Stimulated activated CD4-positive, alpha-beta T cell treated with anti-CD3 and anti-CD28 coated beads, Interleukin-1b, Interleukin-23, amount 100 ng/mL, for 24 hours (primary cell): ENCODE results near the gene ZFP36.
"Not testable (repeated sequence)": the region's sequence is repeated elsewhere in the genome, so short reads cannot be mapped to it uniquely, and the experiment has no call there.

ENCODE experiments used
- DNase-seq, 4 experiments: peaks; one replicate each; pipeline ENCODE4 v3.0.0-alpha.2; 2020; ENCODE audit warnings: low read depth in 4 of 4, low spot score in 1 of 4

ZFP36 gene

GRCh38 chr19:39406656-39407409, at the start of gene ZFP36:
TSS of gene ZFP36 (plus strand) at chr19:39406847. CDS start at chr19:39406905, 58 bp downstream.
- peak in 3 of 4 experiments; percentile 79 to 84 (median 82) for DNase-seq

GRCh38 chr19:39359026-39359425, 47.6 kb upstream of the ZFP36 start:
- no peak for DNase-seq

DNA sequence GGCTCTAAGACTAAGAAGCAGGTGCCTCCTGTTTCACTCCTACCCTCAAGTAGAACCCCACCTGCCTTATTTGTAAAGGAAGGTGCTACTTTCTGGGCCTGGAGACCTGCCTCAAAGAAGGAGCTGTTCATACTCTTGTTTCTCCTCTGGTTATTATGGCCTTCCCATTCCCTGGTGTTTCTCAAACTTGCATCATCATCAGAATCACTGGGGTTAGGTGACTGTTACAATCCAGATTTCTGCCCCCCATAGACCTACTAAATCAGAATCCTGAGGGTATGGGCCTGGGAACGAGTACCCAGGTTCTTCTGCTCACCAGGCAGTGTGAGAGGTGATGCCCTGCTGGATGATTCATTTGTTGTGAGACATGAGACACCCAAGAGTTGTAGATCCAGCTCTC, 46.0 kb upstream of the ZFP36 start:
- DNase-seq = no peak

DNA sequence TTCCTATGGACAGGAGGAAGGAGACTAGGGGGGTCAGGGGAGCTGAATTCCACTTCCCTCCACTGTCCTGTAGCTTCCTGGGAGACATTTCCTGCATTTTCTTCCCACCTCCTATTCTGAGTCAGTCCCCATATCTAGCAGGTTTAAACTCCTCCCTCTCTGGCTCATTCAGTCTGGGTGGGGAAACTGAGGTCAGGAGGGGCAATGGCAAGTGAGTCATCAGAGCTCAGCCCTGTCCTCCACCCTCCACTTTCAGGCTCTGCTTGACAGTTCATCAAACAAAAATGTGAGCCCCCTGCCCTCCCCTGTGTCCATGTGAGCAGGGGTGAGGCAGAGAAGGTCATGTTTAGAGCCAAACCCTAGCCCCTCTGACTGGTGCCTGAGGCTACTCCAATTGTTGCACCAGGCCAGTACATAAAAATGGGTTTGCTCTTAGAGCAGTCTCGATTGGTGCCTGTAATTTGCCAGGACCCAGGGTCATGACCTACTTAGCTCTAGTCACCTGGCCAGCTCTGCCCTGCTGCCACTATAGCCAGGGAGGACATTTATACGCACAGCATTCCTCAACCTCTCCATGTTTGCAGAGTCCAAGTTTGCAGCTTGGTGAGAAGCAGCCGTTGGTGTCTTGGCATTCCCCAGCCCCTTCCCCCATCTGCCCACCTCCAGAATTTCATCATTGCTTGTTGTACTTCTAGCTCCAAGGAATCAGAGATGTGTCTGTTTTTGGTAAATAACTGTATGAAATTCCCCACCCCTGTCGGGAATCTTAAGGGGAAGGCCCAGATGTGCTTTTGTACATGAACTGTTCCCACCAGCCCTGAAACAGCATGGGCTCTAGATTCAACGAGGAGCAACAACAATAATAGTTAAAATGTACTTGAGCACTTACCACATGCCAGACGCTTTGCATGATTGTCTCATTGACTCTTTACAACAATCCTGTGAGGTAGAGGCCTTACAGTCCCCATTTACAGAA, 43.7 kb upstream of the ZFP36 start:
- DNase-seq = no peak

DNA sequence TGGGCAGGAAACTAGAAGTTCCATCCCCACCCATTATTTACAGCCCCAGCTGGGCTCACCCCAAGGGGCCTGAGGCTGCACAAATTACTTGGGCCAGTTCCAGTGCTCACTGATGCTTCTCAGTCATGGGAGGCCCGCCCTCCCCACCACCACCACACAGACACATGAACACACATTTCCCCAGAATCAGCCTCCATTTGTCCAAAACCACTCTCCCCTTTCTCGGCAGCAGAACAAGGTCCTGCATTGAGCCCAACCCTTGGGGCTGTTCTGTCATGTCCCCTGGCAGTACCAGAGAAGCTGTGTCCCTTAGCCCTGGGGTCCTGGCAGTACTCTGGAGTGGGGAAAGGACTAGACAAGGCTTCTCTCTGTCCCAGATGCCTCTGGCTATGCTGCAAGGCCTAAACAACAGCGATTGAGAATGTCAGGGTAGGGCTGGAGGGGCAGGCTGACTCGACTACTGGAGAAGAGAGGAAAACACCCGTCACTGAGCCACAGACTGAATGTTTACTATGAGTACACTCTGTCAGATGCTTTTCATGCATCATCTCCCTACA, 42.7 kb upstream of the ZFP36 start:
- no peak for DNase-seq

GRCh38 chr19:39365531-39365930, 41.1 kb upstream of the ZFP36 start:
- DNase-seq = no peak

DNA sequence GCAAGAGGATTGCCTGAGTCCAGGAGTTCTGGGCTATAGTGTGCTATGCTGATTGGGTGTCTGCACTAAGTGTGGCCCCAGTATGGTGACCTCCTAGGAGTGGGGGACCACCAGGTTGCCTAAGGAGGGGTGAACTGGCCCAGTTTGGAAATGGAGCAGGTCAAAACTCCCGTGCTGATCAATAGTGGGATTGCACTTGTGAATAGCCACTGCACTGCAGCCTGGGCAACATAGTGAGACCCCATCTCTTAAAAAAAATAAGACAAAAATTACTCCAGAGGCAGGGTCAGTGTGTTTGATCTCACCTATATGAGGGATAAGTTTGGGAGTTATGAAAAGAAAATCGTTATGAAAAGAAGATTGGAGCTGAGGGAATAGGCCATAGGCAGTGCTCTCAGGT, 37.4 kb upstream of the ZFP36 start:
- DNase-seq = no peak

- no peak for DNase-seq
Observed at GRCh38 chr19:39370735-39371134, 35.9 kb upstream of the ZFP36 start.

DNA sequence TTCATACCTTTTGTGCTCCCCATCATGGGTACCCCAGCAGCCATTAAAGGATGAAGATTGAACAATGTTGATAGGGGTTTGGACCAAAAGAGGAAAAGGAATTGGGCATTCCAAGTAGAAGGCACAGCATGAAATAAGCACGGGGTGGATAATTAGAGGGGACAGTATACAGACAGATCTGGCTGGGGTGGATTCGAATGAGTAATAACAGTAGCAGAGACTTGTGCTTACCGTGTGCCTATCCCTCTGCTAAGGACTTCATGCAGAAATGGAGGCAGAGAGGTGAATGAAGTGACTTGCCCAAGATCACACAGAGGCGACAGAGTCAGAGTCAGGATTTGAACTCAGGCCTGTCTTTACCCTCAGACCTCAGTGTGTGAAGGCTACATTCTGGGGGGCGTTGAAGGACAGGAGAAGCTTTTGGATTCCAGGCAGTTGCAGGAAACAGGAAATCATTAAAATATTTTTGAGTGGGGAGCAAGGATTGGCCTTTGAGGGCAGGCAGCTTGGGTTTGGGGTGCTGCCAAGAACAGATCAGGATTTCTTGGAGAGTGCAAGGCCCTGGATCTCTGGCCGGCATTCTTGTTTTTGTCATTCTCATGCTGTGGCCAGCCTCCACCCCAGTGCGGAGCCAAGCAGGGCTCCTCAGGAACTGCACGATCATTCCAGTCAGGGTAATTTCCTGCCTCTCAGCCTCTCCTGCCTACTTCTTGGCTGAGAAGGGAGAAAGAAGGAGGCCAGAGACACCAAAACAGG, 34.4 kb upstream of the ZFP36 start:
- DNase-seq = no peak

DNA sequence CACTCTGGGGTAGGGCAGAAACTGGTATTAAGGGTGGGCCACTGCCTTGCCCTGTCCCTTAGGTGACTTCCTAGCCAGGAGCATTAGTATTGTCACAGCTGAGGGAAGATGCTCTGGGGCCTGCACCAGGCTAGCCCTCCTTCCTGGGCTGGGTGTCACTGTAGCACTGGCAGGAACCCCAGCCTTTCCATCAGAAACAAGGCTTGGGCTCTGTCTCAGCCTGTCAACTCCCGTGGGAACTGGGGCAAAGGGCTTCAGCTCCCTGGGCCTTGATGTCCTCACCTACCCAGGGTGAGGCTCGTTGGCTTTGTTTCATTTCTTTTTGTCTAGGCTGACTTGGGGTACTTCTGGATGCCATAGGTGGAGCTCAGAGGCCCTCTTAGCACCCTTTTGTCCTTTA, 33.7 kb upstream of the ZFP36 start:
- no peak for DNase-seq

DNA sequence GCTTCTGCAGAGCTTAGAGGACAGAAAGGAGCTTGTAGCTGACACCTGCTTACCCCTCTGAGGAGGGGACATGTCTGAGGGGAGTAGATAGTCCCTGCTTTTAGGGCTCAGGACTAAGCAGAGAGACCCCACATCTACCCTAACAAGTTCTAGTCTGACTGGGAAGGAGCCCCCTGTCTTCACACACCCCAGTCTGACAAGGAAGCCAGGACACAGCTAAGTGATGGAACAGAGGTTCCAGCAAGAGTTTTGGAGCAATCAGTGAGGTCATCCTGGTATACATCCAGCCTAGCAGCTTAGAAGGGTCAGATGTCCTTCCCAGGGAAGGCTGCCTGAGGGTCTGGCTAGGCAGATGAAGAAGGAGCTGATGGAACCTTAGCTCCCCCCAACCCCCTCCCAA, 30.7 kb upstream of the ZFP36 start:
- no peak for DNase-seq

DNA sequence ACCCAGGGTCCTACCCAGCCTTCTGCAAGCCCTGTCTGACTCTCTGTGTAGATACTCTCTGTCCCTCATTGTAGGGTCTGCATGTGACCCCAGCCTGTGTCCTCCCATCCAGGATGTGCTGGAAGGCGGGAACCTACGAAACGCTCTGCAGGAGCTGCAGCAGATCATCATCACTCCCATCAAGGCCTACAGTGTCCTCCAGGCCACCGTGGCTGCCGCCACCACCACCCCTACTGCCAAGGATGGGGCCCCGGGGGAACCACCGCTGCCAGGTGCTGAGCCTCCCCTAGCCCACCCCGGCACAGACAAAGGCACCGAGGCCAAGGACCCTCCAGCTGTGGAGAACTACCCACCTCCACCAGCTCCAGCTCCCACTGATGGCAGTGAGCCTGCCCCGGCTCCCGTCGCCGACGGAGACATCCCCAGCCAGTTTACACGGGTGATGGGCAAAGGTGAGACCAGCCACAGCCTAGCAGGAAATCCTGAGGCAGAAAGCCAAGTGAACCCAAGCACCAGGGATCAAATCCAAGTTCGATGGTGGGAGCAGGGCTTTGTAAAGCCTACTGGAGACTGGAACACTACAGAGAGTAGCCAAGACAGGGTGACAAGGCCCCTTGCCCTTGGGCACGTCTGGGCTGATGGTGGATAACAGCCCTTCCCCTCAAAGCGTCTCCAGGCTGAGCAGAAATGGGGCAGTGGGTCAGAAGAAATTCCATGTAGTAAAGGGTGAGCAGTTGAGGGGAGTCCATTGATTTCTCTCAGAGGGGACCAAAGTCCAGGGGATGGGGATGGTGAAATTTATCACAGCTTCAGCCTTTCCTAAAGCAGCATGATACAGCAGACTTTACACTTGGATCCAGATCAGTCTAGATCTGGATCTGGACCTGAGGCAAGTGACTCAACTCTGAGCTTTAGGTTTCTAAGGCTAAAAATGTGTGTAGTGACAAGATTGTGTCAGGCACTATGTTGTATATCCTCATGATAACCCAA, 29.0 kb upstream of the ZFP36 start:
- no peak for DNase-seq

DNA sequence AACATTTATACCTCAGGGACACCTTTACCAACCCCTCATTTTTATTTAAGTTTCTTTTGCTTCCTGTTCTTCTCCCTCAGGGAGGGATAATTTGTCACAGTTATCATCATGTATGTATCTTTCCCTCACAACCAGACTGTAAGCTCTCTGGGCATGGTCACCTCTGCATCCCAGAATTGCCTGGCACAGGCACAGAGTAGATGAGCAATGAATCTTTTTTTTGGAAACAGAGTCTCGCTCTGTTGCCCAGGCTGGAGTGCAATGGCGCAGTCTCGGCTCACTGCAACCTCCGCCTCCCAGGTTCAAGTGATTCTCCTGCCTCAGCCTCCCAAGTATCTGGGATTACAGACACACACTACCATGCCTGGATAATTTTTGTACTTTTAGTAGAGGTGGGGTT, 27.3 kb upstream of the ZFP36 start:
- not testable (repeated sequence) for DNase-seq

GRCh38 chr19:39379865-39380396, 26.7 kb upstream of the ZFP36 start:
- DNase-seq = no peak

- no peak for DNase-seq
Observed at GRCh38 chr19:39380521-39381502, 25.8 kb upstream of the ZFP36 start.

DNA sequence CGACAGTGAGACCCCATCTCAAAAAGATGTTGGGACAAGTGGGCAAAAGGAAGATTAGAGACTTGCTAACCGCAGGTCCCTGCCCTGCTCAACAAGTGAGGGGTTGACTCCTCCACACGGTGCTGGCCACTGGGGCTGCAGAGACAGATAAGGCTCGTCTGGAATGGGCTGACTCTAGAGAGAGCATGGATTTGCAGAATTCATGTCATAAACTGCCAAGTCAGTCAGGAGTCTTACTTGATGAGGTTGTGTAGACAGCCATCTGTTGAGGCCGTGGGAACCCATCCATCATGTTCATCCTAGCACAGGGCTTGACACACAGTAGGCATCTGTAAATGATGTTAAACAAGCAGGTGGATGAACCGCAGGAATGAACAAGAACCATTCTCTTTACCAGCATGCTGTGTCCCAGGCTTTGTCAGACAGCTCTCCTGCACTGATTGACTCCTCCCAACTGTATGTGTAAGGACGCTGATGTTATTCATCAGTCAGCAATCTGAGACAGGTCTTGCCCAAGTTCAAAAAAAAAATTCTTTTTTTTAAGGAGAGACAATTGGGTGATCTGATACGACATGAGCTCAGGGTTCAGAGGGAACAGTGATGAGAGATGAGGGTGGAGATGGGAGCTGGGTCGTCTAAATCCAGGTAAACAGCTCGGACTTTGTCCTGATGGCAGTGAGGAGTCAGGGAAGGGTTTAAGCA, 24.6 kb upstream of the ZFP36 start:
- DNase-seq = no peak

DNA sequence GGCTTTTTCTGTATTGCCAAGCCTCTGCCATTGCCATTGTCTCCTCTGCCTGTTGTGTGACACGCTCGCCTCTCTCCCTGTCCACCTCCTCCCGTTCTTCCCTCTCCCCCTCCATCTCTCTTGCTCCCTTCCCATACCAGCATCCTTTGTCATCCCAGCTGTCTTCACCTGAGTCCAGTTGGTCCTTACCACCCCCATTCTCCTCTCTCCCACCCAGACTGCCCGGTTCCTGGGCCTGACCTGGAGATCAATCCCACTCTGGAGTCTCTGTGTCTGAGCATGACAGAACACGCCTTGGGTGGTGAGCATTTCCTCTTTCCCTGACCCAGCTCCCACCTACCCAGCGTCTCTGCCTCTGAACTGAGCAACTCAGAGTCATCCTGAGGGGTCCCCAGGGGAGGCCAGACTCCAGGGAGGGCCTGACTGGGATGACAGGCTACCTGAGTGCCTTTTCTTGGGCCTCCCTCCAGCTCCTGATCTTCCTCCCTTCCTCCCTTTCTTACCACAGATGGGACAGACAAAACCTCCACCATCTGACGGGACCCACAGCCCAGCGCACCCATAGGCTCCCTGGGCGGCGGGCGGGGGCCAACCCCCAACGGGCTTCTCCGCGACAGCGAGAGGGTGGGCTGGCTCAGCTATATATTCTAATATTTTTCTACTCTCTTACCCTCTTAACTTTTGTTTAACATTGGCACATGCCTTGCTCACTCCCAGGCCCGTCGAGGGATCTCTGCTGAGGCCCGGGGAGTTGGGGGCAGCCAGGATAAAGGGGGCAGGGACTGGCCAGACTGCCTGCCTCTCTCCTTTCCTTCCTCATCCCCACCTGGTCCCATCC, 23.4 kb upstream of the ZFP36 start:
- DNase-seq = no peak
